ENCODE results near the gene TNK2.

GRCh38 chr3:195893916-195894465 lies 14.4 kb downstream of the TNK2 start:
- TF ChIP-seq CTCF (IDR thresholded peaks at IDR 0.05) (no peak), POLR2A (IDR thresholded peaks at IDR 0.05) (no peak)

Data from adrenal gland (tissue), 5 donors.